H1 (cell line): ENCODE results near the gene TEDDM1. TPM values are rescaled to one million over a fixed set of nuclear protein-coding genes. Genes with fewer than 3 reads are reported as not detected.

Source experiments
- CTCF ChIA-PET: fragments of 300-600 bp; sonication (Branson Sonifier 250); formaldehyde crosslinking; loops from one replicate; lab custom pipeline; 2021; ENCODE audit not compliant: partially characterized antibody; lab: Charles Lee
- POLR2A ChIA-PET: fragments of 300-600 bp; sonication (Branson Sonifier 250); formaldehyde crosslinking; loops from one replicate; lab custom pipeline; 2021; ENCODE audit warnings: inconsistent platforms; ENCODE audit not compliant: partially characterized antibody; lab: Charles Lee
- DNase-seq, 2 experiments: peaks; one replicate each; pipeline versions ENCODE4 v3.0.0 to v3.0.0-alpha.2; 2010 to 2022; ENCODE audit warnings: low spot score in 2 of 2, low read depth in 1 of 2, mixed read lengths in 1 of 2
- FAIRE-seq: peaks from 2 replicates; lab custom pipeline; 2011; peaks lifted over from hg19 to GRCh38; lab: Jason Lieb, UNC
- H2AFZ ChIP-seq: 2 replicates; pipeline ENCODE4 v1.8.1; 2012; ENCODE audit warnings: low read length, inconsistent platforms
- H2AK5ac ChIP-seq: 2 replicates; pipeline ENCODE4 v1.6.1; 2013; ENCODE audit warnings: low read depth, low read length
- H2BK120ac ChIP-seq: replicated peaks from 2 replicates; pipeline ENCODE3; 2013; ENCODE audit warnings: low read depth, low read length, inconsistent platforms
- H2BK12ac ChIP-seq: 2 replicates; pipeline ENCODE4 v1.6.1; 2013; ENCODE audit warnings: low read depth, low read length
- H2BK15ac ChIP-seq: 2 replicates; pipeline ENCODE4 v1.6.1; 2013; ENCODE audit warnings: low read length
- H2BK20ac ChIP-seq: 2 replicates; pipeline ENCODE4 v1.6.1; 2013; ENCODE audit warnings: low read length
- H2BK5ac ChIP-seq: 2 replicates; pipeline ENCODE4 v1.6.1; 2013; ENCODE audit warnings: low read depth, low read length
- H3K14ac ChIP-seq: 2 replicates; pipeline ENCODE4 v1.6.1; 2013; ENCODE audit warnings: inconsistent platforms; ENCODE audit not compliant: insufficient read length
- H3K18ac ChIP-seq: 2 replicates; pipeline ENCODE4 v1.6.1; 2013; ENCODE audit warnings: low read length; ENCODE audit errors: extremely low read depth
- H3K23ac ChIP-seq: 2 replicates; pipeline ENCODE4 v1.6.1; 2013; ENCODE audit warnings: inconsistent platforms; ENCODE audit not compliant: insufficient read length
- H3K23me2 ChIP-seq: 2 replicates; pipeline ENCODE4 v1.6.1; 2013; ENCODE audit warnings: low read depth, low read length
- H3K27ac ChIP-seq: 2 replicates; pipeline ENCODE4 v1.6.1; 2011; ENCODE audit warnings: low read depth, low read length, inconsistent platforms
- H3K27me3 ChIP-seq, 4 experiments: replicated peaks in 1 of 4; 1 replicate in 1 of 4; 2 replicates in 3 of 4; pipeline versions ENCODE4 v1.6.1 to v1.8.1; 2011 to 2013; ENCODE audit warnings: low read length in 3 of 4, mild to moderate bottlenecking in 3 of 4, inconsistent platforms in 2 of 4, mixed read lengths in 2 of 4, moderate library complexity in 1 of 4; ENCODE audit not compliant: control insufficient read depth in 3 of 4, insufficient read depth in 3 of 4; ENCODE audit errors: extremely low read depth in 1 of 4
- H3K36me3 ChIP-seq, 4 experiments: 2 replicates each; pipeline versions ENCODE4 v1.6.1 to v1.8.1; 2011 to 2013; ENCODE audit warnings: mild to moderate bottlenecking in 4 of 4, low read length in 3 of 4, moderate library complexity in 2 of 4, control low read depth in 1 of 4, inconsistent platforms in 1 of 4; ENCODE audit not compliant: insufficient read depth in 4 of 4, control insufficient read depth in 2 of 4
- H3K4ac ChIP-seq: replicated peaks from 2 replicates; pipeline ENCODE3; 2013; ENCODE audit warnings: low read length, low read depth, mixed read lengths, inconsistent platforms; ENCODE audit not compliant: insufficient read length
- H3K4me1 ChIP-seq, 4 experiments: replicated peaks in 1 of 4; 1 replicate in 1 of 4; 2 replicates in 3 of 4; pipeline versions ENCODE4 v1.6.1 to v1.8.1; 2011 to 2013; ENCODE audit warnings: low read length in 3 of 4, inconsistent platforms in 2 of 4, mixed read lengths in 1 of 4; ENCODE audit not compliant: insufficient read depth in 4 of 4, control insufficient read depth in 3 of 4
- H3K4me2 ChIP-seq, 2 experiments: 2 replicates each; pipeline versions ENCODE4 v1.6.1 to v1.8.1; 2011 to 2013; ENCODE audit warnings: low read depth in 2 of 2, low read length in 2 of 2, control low read depth in 1 of 2, inconsistent platforms in 1 of 2, mild to moderate bottlenecking in 1 of 2; ENCODE audit not compliant: insufficient read depth in 1 of 2
- H3K4me3 ChIP-seq, 4 experiments: fragments of 200-600, 300-600 bp in 1 of 4; sonication (generic), shearing (Covaris generic), sonication (Bioruptor Twin) in 1 of 4; 2 replicates each; pipeline versions ENCODE4 v1.5.1 to v1.8.1; 2011 to 2016; ENCODE audit warnings: low read length in 4 of 4, low read depth in 3 of 4, control low read depth in 2 of 4, inconsistent platforms in 2 of 4, mild to moderate bottlenecking in 2 of 4, mixed read lengths in 1 of 4, moderate library complexity in 1 of 4; ENCODE audit not compliant: insufficient read depth in 2 of 4; ENCODE audit errors: extremely low read depth in 1 of 4
- H3K56ac ChIP-seq: replicated peaks from 2 replicates; pipeline ENCODE3; 2013; ENCODE audit warnings: low read depth, mild to moderate bottlenecking, mixed read lengths, low read length, inconsistent platforms; ENCODE audit not compliant: insufficient read length
- H3K79me1 ChIP-seq: 2 replicates; pipeline ENCODE4 v1.6.1; 2013; ENCODE audit warnings: low read depth, low read length, control low read depth
- H3K79me2 ChIP-seq, 2 experiments: 2 replicates each; pipeline versions ENCODE4 v1.6.1 to v1.8.1; 2012 to 2013; ENCODE audit warnings: low read length in 2 of 2, mild to moderate bottlenecking in 2 of 2, inconsistent platforms in 1 of 2; ENCODE audit not compliant: insufficient read depth in 2 of 2, control insufficient read depth in 1 of 2
- H3K9ac ChIP-seq, 4 experiments: replicated peaks in 1 of 4; 1 replicate in 1 of 4; 2 replicates in 3 of 4; pipeline versions ENCODE4 v1.6.1 to v1.8.1; 2011 to 2013; ENCODE audit warnings: low read depth in 3 of 4, low read length in 3 of 4, control low read depth in 2 of 4, mild to moderate bottlenecking in 2 of 4, moderate library complexity in 2 of 4, inconsistent platforms in 1 of 4; ENCODE audit errors: extremely low read depth in 1 of 4
- H3K9me3 ChIP-seq, 2 experiments: 2 replicates each; pipeline versions ENCODE4 v1.6.1 to v1.8.1; 2012 to 2013; ENCODE audit warnings: mild to moderate bottlenecking in 2 of 2, moderate library complexity in 2 of 2, control low read depth in 1 of 2, inconsistent platforms in 1 of 2, low read depth in 1 of 2, low read length in 1 of 2, mixed read lengths in 1 of 2; ENCODE audit not compliant: insufficient read depth in 2 of 2
- H4K20me1 ChIP-seq, 2 experiments: replicated peaks in 1 of 2; 2 replicates each; pipeline versions ENCODE3 to v1.8.1; 2011 to 2013; ENCODE audit warnings: inconsistent platforms in 2 of 2, low read length in 2 of 2, mild to moderate bottlenecking in 1 of 2; ENCODE audit not compliant: insufficient read depth in 2 of 2, control insufficient read depth in 1 of 2
- H4K5ac ChIP-seq: 2 replicates; pipeline ENCODE4 v1.6.1; 2013; ENCODE audit warnings: low read length, low read depth, mixed read lengths, inconsistent platforms; ENCODE audit not compliant: insufficient read length
- H4K8ac ChIP-seq: 2 replicates; pipeline ENCODE4 v1.8.0; 2013; ENCODE audit warnings: mild to moderate bottlenecking, moderate library complexity, low read length, inconsistent platforms; ENCODE audit not compliant: insufficient read depth; ENCODE audit errors: extremely low read depth
- H4K91ac ChIP-seq: replicated peaks from 2 replicates; pipeline ENCODE3; 2013; ENCODE audit warnings: low read length, mixed read lengths, inconsistent platforms; ENCODE audit not compliant: insufficient read length
- BACH1 ChIP-seq: IDR thresholded peaks from 2 replicates; pipeline ENCODE4 v1.6.1; 2012; ENCODE audit warnings: low read length, improper control_type of control experiment
- GTF2F1 ChIP-seq: IDR thresholded peaks from 2 replicates; pipeline ENCODE4 v1.6.1; 2012; ENCODE audit warnings: low read depth, low read length, improper control_type of control experiment, borderline replicate concordance
- JUND ChIP-seq: IDR thresholded peaks from 2 replicates; pipeline ENCODE4 v1.6.1; 2011; ENCODE audit warnings: mild to moderate bottlenecking, improper control_type of control experiment, low read length
- POU5F1 ChIP-seq: IDR thresholded peaks from 2 replicates; pipeline ENCODE4 v1.6.1; 2011; ENCODE audit warnings: low read depth, mild to moderate bottlenecking, low read length, moderate library complexity
- SIN3A ChIP-seq, 2 experiments: IDR thresholded peaks in 1 of 2; conservative IDR thresholded peaks in 1 of 2; 2 replicates each; pipeline ENCODE4 v1.6.1; 2011 to 2012; ENCODE audit warnings: low read length in 2 of 2, improper control_type of control experiment in 1 of 2, low read depth in 1 of 2, mild to moderate bottlenecking in 1 of 2
- SUZ12 ChIP-seq: fragments of 200-600 bp; sonication (generic); IDR thresholded peaks from 2 replicates; pipeline ENCODE4 v1.6.1; 2012; ENCODE audit warnings: mild to moderate bottlenecking, inconsistent platforms, low read length, moderate library complexity, mixed read lengths
- TAF7 ChIP-seq: optimal IDR thresholded peaks from 2 replicates; pipeline ENCODE3; 2011; ENCODE audit warnings: low read depth, mild to moderate bottlenecking, inconsistent platforms, low read length, moderate library complexity, borderline replicate concordance
- WGBS, 2 experiments: shearing (Covaris generic) in 1 of 2; methylation state at CpG; one replicate each; pipeline versions ENCODE4 v1.1.6 to v1.1.7; 2013 to 2015; ENCODE audit warnings: low lambda C conversion rate in 2 of 2, mixed read lengths in 2 of 2, inconsistent platforms in 1 of 2, low coverage in 1 of 2, missing lambda C conversion rate in 1 of 2; ENCODE audit not compliant: insufficient replicate concordance in 2 of 2, insufficient coverage in 1 of 2, insufficient read length in 1 of 2; ENCODE audit errors: extremely low coverage in 1 of 2, missing lambda C conversion rate in 1 of 2; 5-methylcytosine and 5-hydroxymethylcytosine counted together
- polyA plus RNA-seq, 7 experiments: library from polyadenylated mRNA; depleted of rRNA in 3 of 7; stranded (reverse) in 5 of 7; unstranded in 2 of 7; fragments of >200 nt in 5 of 7; fragments of 200-250 nt in 2 of 7; gene quantifications; 1 replicate in 5 of 7; 2 replicates in 1 of 7; 4 replicates in 1 of 7; pipeline versions ENCODE4 v1.2.1 to v1.2.3, GENCODE V29; 2011 to 2013; ENCODE audit warnings: missing spikeins in 2 of 7, mixed read lengths in 2 of 7
- total RNA-seq: library from RNA; stranded (reverse); fragmentation: NEBNext Ultra II Directional; extraction: Animal tissue kit (Norgen Biotek cat#: 25700); gene quantifications from 2 replicates; pipeline ENCODE4 v1.2.1, GENCODE V29; 2021
- TF ChIP-seq, protein P1 (sequence below): IDR thresholded peaks from 2 replicates; pipeline ENCODE4 v1.6.1; 2011; ENCODE audit warnings: low read length, improper control_type of control experiment

Gene TEDDM1
- total and polyA plus RNA-seq, 2 of the 8 experiments (the other 6 are each of a cell fraction or from before 2014, with no cell fraction given) = not detected

DNA sequence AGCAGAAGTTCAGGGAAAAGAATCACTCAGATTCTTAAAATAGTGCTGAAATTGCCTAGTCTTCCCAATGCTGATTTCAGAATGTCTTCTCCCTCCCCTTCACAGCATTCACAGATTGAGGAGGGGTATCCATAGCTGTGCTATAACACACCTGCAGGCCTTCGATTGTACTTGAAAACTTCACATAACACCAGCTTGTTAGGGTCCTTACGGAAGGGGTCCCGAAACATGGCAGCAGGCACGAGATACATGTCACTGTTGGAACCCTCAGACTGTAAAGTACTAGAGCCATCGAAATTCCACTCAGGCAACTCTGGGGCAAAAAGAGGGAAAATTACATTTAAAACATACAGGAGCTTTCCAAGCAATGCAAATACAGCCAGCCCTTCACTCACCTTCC, 13.5 kb downstream of the TEDDM1 start:
- ChIA-PET CTCF (interaction anchor here (1.0 to 1.7 kb wide), 4 partner anchors 9 to 27 kb away, joined by 3 to 5 read pairs (median 4); no protein-coding TSS in a partner anchor), POLR2A (interaction anchor here (0.6 to 1.7 kb wide), 8 partner anchors 12 to 302 kb away, joined by 3 to 5 read pairs (median 3); no protein-coding TSS in a partner anchor)
- WGBS, 2 experiments = 98% methylated on average over 5 of the region's 5 CpGs; no CpG with 5 or more reads in 1 of the 2 experiments
- Histone ChIP-seq H3K79me1 (peaks cover 10% of the 10 kb centered on the region), H3K36me3 (peaks cover 46 to 86% (median 64%) of the 10 kb centered on the region in 4 experiments), H3K4me1 (peaks cover 0 to 5% (median 3%) of the 10 kb centered on the region in 4 experiments; a peak in 2 of 7 replicates), H4K5ac (no peak overlapping the region), H2AK5ac (no peak overlapping the region), H4K20me1 (peaks cover 39 to 51% of the 10 kb centered on the region in 2 experiments), H3K18ac (no peak overlapping the region), H3K56ac (no peak overlapping the region), H3K9me3 (no peaks in the 10 kb centered on the region), H2BK20ac (no peak overlapping the region), H3K79me2 (peaks cover 33 to 59% of the 10 kb centered on the region in 2 experiments), H3K27ac (no peak overlapping the region), H3K4me3 (no peak overlapping the region), H2AFZ (no peak overlapping the region), H3K9ac (no peak overlapping the region), H3K23ac (no peak overlapping the region), H4K8ac (no peak overlapping the region), H3K27me3 (no peaks in the 10 kb centered on the region), H3K4ac (no peak overlapping the region), H2BK15ac (no peak overlapping the region), H3K4me2 (no peak overlapping the region; a peak in 1 of 4 replicates), H2BK120ac (no peak overlapping the region), H2BK12ac (no peak overlapping the region), H2BK5ac (no peak overlapping the region), H4K91ac (no peak overlapping the region), H3K14ac (no peak overlapping the region), H3K23me2 (peaks cover 8% of the 10 kb centered on the region)
- FAIRE-seq (no peak), DNase-seq (no peak)
- TF ChIP-seq SIN3A (conservative IDR thresholded peaks at IDR 0.05 in 1 of 2, IDR thresholded peaks at IDR 0.05 in 1 of 2; ENCODE audit: low read depth in 1 of 2, low read length in 2 of 2) (no peak), BACH1 (no peak), SUZ12 (no peak), GTF2F1 (no peak), TAF7 (no peak), POU5F1 (no peak), JUND (no peak)
- TF ChIP-seq, protein P1, sequence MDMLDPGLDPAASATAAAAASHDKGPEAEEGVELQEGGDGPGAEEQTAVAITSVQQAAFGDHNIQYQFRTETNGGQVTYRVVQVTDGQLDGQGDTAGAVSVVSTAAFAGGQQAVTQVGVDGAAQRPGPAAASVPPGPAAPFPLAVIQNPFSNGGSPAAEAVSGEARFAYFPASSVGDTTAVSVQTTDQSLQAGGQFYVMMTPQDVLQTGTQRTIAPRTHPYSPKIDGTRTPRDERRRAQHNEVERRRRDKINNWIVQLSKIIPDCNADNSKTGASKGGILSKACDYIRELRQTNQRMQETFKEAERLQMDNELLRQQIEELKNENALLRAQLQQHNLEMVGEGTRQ = no peak
